Measurements from ENCODE around the gene TIE1. TPM values are rescaled to one million over a fixed set of nuclear protein-coding genes. Genes with fewer than 3 reads are reported as not detected.

The TIE1 gene
- total RNA-seq, 1 donor from 2014 or later: not detected

DNA sequence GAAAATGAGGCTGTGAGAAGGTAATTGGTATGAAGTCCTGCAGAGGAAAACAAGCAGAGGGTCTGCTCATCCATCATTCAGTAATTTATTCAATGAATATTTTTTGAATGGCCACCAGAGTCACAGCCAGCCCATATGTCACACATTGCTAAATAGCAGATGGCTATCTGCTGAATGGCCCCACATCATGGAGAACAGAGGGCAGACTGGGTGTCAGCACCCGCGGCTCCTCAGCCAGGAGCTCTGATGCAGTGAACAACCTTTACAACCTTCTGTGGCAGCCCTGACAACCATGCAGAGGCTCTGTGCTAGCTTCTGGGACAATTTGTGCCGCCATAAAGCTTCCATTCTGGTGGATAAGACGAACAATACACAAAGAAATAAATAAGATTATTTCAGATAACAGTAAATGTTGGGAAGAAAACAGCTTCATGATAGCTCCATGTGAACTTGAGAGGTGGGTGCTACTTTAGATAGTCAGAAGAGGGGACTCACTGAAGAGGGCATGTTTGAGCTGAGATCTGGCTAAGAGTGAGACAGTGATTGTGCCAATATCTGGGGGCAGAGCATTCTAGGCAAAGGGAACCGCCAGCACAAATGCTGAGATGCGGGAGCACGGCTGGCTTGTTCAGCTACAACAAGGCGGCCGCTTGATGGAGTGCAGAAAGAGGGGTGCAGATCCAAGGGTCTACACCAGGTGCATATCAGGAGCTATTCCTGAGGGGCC lies 12.6 kb upstream of the TIE1 start:
- intact Hi-C loops (cut with micrococcal nuclease): no loop called here

DNA sequence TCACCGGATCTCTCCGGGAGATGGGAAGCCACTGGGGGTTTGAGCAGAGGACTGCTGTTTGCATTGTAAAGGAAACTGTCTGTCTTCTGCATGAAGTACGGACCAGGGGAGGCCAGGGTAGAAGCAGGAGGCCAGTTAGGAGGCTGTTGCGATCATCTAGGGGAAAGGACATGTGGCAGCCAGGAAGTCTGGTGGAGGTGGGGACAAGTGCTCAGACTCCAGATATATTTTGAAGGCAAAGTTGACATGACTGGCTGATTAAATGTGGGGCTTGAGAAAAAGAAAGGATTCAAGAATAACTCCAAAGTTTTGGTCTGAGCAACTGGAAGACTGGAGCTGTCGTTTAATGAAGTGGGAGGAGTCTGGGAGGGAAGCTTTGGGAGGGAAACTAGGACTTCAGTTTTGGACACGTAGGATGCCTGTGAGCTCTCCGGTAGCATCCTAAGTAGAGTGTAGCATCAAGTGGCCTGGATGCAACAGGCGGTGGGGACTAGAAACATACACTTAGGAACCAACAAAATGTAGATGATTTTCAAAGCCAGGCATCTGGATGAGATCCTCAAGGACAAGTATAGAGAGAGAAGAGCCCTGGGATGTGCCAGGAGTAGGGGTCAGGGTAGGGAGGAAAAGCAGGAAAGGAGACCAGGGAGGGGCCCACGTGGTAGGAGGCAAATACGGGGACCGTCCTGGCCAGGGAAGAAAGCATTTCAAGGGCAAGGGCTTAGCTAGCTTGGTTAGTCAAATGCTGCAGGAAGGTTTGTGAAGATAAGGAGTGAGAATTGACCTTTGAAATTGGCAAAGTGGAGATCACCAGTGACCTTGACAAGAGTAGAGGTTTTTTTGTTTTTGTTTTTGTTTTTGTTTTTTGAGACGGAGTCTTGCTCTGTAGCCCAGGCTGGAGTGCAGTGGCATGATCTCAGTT lies 11.7 kb upstream of the TIE1 start:
- H3K4me1 Mint-ChIP-seq: no peaks in the 10 kb centered on the region
- TF ChIP-seq, protein P1, sequence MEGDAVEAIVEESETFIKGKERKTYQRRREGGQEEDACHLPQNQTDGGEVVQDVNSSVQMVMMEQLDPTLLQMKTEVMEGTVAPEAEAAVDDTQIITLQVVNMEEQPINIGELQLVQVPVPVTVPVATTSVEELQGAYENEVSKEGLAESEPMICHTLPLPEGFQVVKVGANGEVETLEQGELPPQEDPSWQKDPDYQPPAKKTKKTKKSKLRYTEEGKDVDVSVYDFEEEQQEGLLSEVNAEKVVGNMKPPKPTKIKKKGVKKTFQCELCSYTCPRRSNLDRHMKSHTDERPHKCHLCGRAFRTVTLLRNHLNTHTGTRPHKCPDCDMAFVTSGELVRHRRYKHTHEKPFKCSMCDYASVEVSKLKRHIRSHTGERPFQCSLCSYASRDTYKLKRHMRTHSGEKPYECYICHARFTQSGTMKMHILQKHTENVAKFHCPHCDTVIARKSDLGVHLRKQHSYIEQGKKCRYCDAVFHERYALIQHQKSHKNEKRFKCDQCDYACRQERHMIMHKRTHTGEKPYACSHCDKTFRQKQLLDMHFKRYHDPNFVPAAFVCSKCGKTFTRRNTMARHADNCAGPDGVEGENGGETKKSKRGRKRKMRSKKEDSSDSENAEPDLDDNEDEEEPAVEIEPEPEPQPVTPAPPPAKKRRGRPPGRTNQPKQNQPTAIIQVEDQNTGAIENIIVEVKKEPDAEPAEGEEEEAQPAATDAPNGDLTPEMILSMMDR (IDR thresholded peaks at IDR 0.05): no peak
- no peaks in the 10 kb centered on the region for H3K36me3 Mint-ChIP-seq (ENCODE audit: low read depth)
- ATAC-seq (ENCODE audit: low read depth): no peak
- H3K4me3 Mint-ChIP-seq: no peak overlapping the region
- ChIA-PET POLR2A (interaction anchor here (0.9 kb wide), 1 partner anchor 100 kb away, joined by 3 read pairs; no protein-coding TSS in a partner anchor), CTCF (interaction anchor here (0.6 kb wide), 1 partner anchor 474 kb away, joined by 3 read pairs; no protein-coding TSS in a partner anchor)
- no peaks in the 10 kb centered on the region for H3K9me3 Mint-ChIP-seq
- intact Hi-C loops (cut with micrococcal nuclease): no loop called here
- DNase-seq: no peak
- H3K27me3 Mint-ChIP-seq: peaks cover 12% of the 10 kb centered on the region
- H3K27ac Mint-ChIP-seq: no peak overlapping the region

More for the DNA sequence above, 12.6 kb upstream of the TIE1 start:
- no peaks in the 10 kb centered on the region for H3K9me3 Mint-ChIP-seq
- ChIA-PET POLR2A (interaction anchor here (0.9 kb wide), 1 partner anchor 101 kb away, joined by 3 read pairs; no protein-coding TSS in a partner anchor), CTCF (interaction anchor here (0.6 kb wide), 1 partner anchor 475 kb away, joined by 3 read pairs; no protein-coding TSS in a partner anchor)
- no peak overlapping the region for H3K27ac Mint-ChIP-seq
- TF ChIP-seq, protein P1 (IDR thresholded peaks at IDR 0.05): no peak
- H3K36me3 Mint-ChIP-seq (ENCODE audit: low read depth): no peaks in the 10 kb centered on the region
- ATAC-seq (ENCODE audit: low read depth): no peak
- H3K4me1 Mint-ChIP-seq: no peaks in the 10 kb centered on the region
- peaks cover 12% of the 10 kb centered on the region for H3K27me3 Mint-ChIP-seq
- DNase-seq: no peak
- no peak overlapping the region for H3K4me3 Mint-ChIP-seq

DNA sequence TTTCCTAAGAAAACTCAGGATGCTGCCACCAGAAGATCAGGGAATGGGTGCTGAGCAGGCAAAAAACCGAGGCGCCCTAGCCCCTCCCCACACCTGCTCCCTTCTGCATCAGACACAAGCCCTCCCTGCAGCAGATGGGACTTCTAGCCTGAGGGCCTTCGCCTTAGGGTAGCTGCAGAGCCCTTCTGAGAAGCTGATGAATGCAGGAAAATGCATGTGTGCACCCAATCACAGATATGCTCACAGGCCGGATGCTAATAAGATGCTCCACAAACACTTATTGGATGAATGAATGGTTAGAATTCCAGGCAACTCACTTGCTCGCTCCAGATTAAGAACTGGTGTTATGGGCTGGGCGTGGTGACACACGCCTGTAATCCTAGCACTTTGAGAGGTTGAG lies 8.6 kb upstream of the TIE1 start:
- H3K9me3 Mint-ChIP-seq: no peaks in the 10 kb centered on the region
- ATAC-seq (ENCODE audit: low read depth) (no peak), DNase-seq (no peak)
- no peaks in the 10 kb centered on the region for H3K36me3 Mint-ChIP-seq (ENCODE audit: low read depth)
- H3K27me3 Mint-ChIP-seq: peaks cover 2% of the 10 kb centered on the region
- CTCF ChIA-PET: no interaction called here
- intact Hi-C loops (cut with micrococcal nuclease): no loop called here
- H3K4me1 Mint-ChIP-seq: no peaks in the 10 kb centered on the region
- TF ChIP-seq, protein P1 (IDR thresholded peaks at IDR 0.05): no peak
- H3K4me3 Mint-ChIP-seq: no peak overlapping the region
- H3K27ac Mint-ChIP-seq: no peak overlapping the region
- POLR2A ChIA-PET: interaction anchor here (0.7 kb wide), 1 partner anchor 1737 kb away, joined by 5 read pairs; no protein-coding TSS in a partner anchor

DNA sequence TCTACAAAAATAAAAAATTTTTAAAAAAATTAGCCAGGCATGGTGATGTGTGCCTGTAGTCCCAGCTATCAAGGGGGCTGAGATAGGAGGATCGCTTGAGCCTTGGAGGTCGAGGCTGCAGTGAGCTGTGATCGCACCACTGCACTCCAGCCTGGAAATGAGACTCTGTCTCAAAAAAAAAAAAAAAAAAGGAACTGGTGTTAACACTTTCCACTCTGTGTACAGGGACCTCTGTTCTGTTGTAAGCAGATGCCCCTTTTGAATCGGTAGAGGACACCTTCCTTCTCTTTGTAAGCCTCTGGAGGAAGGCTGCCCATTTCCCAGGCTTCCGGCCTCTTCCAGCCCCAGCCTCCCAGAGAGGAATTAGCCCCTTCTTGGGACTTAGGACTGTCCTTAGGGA lies 8.1 kb upstream of the TIE1 start:
- ATAC-seq (ENCODE audit: low read depth) (no peak), DNase-seq (no peak)
- H3K27me3 Mint-ChIP-seq: no peaks in the 10 kb centered on the region
- no peak overlapping the region for H3K4me3 Mint-ChIP-seq
- TF ChIP-seq, protein P1 (IDR thresholded peaks at IDR 0.05): no peak
- CTCF ChIA-PET: no interaction called here
- H3K36me3 Mint-ChIP-seq (ENCODE audit: low read depth): no peaks in the 10 kb centered on the region
- no peaks in the 10 kb centered on the region for H3K9me3 Mint-ChIP-seq
- intact Hi-C loops (cut with micrococcal nuclease): no loop called here
- no peak overlapping the region for H3K27ac Mint-ChIP-seq
- H3K4me1 Mint-ChIP-seq: no peaks in the 10 kb centered on the region
- POLR2A ChIA-PET: interaction anchor here (0.7 kb wide), 1 partner anchor 1737 kb away, joined by 5 read pairs; no protein-coding TSS in a partner anchor

DNA sequence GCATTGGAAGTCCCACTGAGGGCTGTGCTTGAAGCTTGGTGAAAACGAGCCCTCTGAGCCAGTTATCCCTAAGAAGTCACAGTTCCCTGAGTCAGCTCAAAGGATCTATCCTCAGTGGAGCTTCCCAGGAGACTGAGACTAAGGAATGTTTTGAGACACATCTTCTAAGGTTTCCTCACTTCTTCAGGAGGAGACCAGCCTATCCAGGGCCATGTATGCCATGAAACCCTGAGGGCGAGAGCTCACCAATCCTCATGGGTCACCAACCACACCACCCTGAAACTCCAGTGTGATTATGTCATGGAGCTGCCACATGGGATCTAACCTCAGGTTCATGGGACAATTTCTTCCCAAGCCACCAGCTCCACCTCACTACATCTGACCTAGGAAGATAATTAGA lies 7.6 kb upstream of the TIE1 start:
- H3K4me3 Mint-ChIP-seq: no peak overlapping the region
- no peak for DNase-seq
- H3K9me3 Mint-ChIP-seq: no peaks in the 10 kb centered on the region
- ChIA-PET CTCF (no interaction called here), POLR2A (no interaction called here)
- no peak for ATAC-seq (ENCODE audit: low read depth)
- intact Hi-C loops (cut with micrococcal nuclease): no loop called here
- H3K4me1 Mint-ChIP-seq: no peaks in the 10 kb centered on the region
- H3K36me3 Mint-ChIP-seq (ENCODE audit: low read depth): no peaks in the 10 kb centered on the region
- TF ChIP-seq, protein P1 (IDR thresholded peaks at IDR 0.05): no peak
- H3K27ac Mint-ChIP-seq: no peak overlapping the region
- H3K27me3 Mint-ChIP-seq: no peaks in the 10 kb centered on the region

All from activated B cell treated with CpG ODN at 0.5 μM for 24 hours (primary cell).